Brain microvascular endothelial cell (primary cell): ENCODE data around the gene ZIC2.
A peak's percentile ranks its signal among the peaks of the same experiment; 100 is the strongest.

Experiments
- DNase-seq: peaks from one replicate; pipeline ENCODE4 v3.0.0-alpha.2; 2020
- H3K27ac ChIP-seq: fragments of 250-450 bp; sonication (Bioruptor Pico); 2 replicates; pipeline ENCODE4 v1.5.1; 2020; ENCODE audit warnings: mild to moderate bottlenecking, moderate library complexity
- H3K27me3 ChIP-seq: fragments of 250-450 bp; sonication (Bioruptor Pico); replicated peaks from 2 replicates; pipeline ENCODE4 v1.5.1; 2020; ENCODE audit warnings: mild to moderate bottlenecking
- H3K36me3 ChIP-seq: fragments of 250-450 bp; sonication (Bioruptor Pico); replicated peaks from 2 replicates; pipeline ENCODE4 v1.5.1; 2020; ENCODE audit warnings: mild to moderate bottlenecking
- H3K4me3 ChIP-seq: 2 replicates; pipeline ENCODE4 v1.5.1; 2011; ENCODE audit warnings: low read depth, mild to moderate bottlenecking, control low read depth, low read length, moderate library complexity
- CTCF ChIP-seq: IDR thresholded peaks from 2 replicates; pipeline ENCODE4 v1.5.1; 2011; ENCODE audit warnings: low read depth, mild to moderate bottlenecking, moderate library complexity, low read length, control low read depth, inconsistent platforms; ENCODE audit errors: missing control alignments
- in situ Hi-C: cut with HindIII; loops from 2 replicates; pipeline ENCODE4 v1.10.0; 2017; ENCODE audit warnings: low sequenced_read_pairs, low pct_ligation_motif_present

Gene ZIC2

DNA sequence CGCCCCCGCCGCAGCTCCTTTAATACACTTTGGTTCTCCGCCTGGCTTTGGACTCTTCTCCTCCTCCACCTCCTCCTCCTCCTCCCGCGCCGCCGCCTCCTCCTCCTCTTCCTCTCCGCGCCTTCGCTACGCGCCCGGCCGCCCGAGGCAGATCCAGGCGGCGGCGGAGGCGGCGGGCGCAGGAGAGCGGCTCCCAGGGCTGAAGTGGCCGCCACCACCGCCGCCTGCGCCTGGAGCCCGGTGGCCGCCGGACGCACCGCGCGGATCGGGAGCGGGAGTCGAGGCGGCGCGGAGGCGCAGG lies at the start of gene ZIC2:
Gene ZIC2, plus strand, starts transcription at position 50 of the 301 bp plus-strand sequence. CDS start 281 bp downstream, outside the sequence.
- in situ Hi-C loops = no loop called here
- DNase-seq = no peak
- TF ChIP-seq CTCF = no peak
- no peaks in the 10 kb centered on the region for H3K27me3 ChIP-seq
- H3K4me3 ChIP-seq = peak within 1 kb of the TSS; percentile 61
- H3K27ac ChIP-seq = peak within 1 kb of the TSS; percentile 75
- no peaks in the 10 kb centered on the region for H3K36me3 ChIP-seq

DNA sequence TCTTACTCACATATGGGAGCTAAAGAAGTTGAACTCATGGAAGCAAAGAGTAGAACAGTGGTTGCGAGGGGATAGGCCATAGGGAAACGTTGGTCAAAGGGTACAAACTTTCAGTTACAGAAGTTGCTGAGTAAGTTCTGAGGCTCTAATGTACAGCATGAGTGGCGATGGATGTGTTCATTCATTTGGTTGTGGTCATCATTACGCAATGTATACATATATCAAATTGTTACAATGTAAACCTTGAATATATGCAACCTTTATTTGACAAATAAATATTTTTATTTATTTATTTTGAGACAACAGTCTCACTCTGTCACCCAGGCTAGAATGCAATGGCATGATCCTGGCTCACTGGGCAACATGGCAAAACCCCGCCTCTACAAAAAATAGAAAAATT lies 48.7 kb upstream of the ZIC2 start:
- Histone ChIP-seq H3K27ac (no peak overlapping the region), H3K36me3 (no peaks in the 10 kb centered on the region), H3K27me3 (no peaks in the 10 kb centered on the region), H3K4me3 (no peak overlapping the region)
- TF ChIP-seq CTCF = no peak
- no peak for DNase-seq
- in situ Hi-C loops = no loop called here

- Histone ChIP-seq H3K4me3 (no peak overlapping the region), H3K27ac (no peak overlapping the region), H3K36me3 (no peaks in the 10 kb centered on the region), H3K27me3 (no peaks in the 10 kb centered on the region)
- DNase-seq = no peak
- no peak for TF ChIP-seq CTCF
- in situ Hi-C loops = no loop called here
Observed at GRCh38 chr13:99935772-99936171, 45.8 kb upstream of the ZIC2 start.

DNA sequence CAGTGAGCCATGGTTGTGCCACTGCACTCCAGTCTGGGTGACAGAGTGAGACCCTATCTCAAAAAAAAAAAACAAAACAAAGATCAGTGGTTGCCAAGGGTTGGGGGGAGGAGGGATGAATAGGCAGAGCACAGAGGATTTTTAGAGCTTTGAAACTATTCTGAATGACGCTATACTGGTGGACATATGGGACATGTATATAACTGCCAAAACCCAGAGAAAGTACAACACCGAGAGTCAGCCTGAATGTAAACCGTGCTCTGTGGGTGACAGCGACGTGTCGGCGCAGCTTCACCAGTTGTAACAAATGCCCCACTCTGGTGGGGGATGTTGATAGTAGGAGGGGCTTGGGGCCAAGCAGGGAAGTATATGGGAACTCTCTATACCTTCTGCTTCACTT lies 42.9 kb upstream of the ZIC2 start:
- no peak overlapping the region for H3K4me3 ChIP-seq
- in situ Hi-C loops = no loop called here
- no peaks in the 10 kb centered on the region for H3K27me3 ChIP-seq
- H3K36me3 ChIP-seq = no peaks in the 10 kb centered on the region
- DNase-seq = no peak
- no peak overlapping the region for H3K27ac ChIP-seq
- no peak for TF ChIP-seq CTCF

DNA sequence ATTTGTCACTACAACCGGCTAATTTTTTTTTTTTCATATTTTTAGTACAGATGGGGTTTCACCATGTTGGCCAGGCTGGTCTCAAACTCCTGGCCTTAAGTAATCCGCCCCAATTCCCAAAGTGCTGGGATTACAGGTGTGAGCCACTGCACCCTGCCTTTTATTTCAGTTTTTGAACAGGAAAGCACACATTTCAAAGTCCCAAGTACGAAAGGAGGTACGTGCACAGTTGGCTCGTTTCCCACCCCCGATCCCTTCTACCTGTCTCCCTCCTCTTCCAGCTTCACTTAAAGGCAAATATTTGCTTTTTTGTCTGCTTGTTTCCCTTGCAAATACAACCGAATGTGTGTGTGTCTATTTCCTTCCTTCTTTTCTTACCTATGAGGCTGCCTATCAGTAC lies 40.5 kb upstream of the ZIC2 start:
- H3K27ac ChIP-seq = no peak overlapping the region
- H3K36me3 ChIP-seq = no peaks in the 10 kb centered on the region
- H3K4me3 ChIP-seq = no peak overlapping the region
- H3K27me3 ChIP-seq = no peaks in the 10 kb centered on the region
- no peak for TF ChIP-seq CTCF
- in situ Hi-C loops = no loop called here
- no peak for DNase-seq

DNA sequence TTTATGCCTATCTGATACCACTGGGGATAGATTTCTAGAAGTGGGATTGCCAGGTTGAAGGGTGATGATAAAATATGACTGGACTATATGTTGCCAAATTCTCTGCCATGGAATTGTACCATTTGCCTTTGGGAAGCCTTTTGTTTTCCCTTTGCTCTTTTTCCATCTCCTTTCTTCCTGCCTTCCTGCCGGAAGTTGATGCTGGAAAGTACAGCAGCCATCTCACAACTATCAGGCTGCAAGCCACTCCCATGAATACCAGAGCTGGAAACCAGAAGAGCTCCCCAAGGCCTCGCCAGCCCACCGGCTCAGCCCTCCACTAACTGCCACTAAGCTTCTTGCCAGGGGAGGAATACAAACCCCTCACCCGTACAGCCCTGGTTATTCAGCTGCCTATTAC lies 39.7 kb upstream of the ZIC2 start:
- Histone ChIP-seq H3K27me3 (no peaks in the 10 kb centered on the region), H3K4me3 (no peak overlapping the region), H3K27ac (no peak overlapping the region), H3K36me3 (no peaks in the 10 kb centered on the region)
- in situ Hi-C loops = no loop called here
- no peak for DNase-seq
- no peak for TF ChIP-seq CTCF
